ENCODE data around the gene OTUB2.

The OTUB2 gene

GRCh38 chr14:94043111-94043755 is 17.1 kb downstream of the OTUB2 start:
- Histone ChIP-seq H3K9ac (ENCODE audit: low read depth, low read length) (no peak overlapping the region), H3K36me3 (ENCODE audit: insufficient read depth, low read length) (peaks cover 47% of the 10 kb centered on the region), H3K4me1 (ENCODE audit: insufficient read depth, low read length) (no peaks in the 10 kb centered on the region), H3K4me3 (ENCODE audit: low read length) (no peak overlapping the region), H3K9me3 (ENCODE audit: insufficient read depth, low read depth, low read length) (no peaks in the 10 kb centered on the region), H3K27ac (ENCODE audit: low read depth, low read length) (no peak overlapping the region), H3K27me3 (ENCODE audit: insufficient read depth, low read length) (no peaks in the 10 kb centered on the region)
- 93% methylated on average over 13 of the region's 13 CpGs for WGBS

- no peak overlapping the region for H3K4me3 ChIP-seq (ENCODE audit: low read length)
- 95% methylated on average over 14 of the region's 14 CpGs for WGBS
- no peaks in the 10 kb centered on the region for H3K9me3 ChIP-seq (ENCODE audit: insufficient read depth, low read depth, low read length)
- H3K9ac ChIP-seq (ENCODE audit: low read depth, low read length): no peak overlapping the region
- H3K27me3 ChIP-seq (ENCODE audit: insufficient read depth, low read length): no peaks in the 10 kb centered on the region
- no peaks in the 10 kb centered on the region for H3K4me1 ChIP-seq (ENCODE audit: insufficient read depth, low read length)
- no peak overlapping the region for H3K27ac ChIP-seq (ENCODE audit: low read depth, low read length)
- peaks cover 53% of the 10 kb centered on the region for H3K36me3 ChIP-seq (ENCODE audit: insufficient read depth, low read length)
Measured at GRCh38 chr14:94043756-94044475, 17.8 kb downstream of the OTUB2 start.

- no peaks in the 10 kb centered on the region for H3K27me3 ChIP-seq (ENCODE audit: insufficient read depth, low read length)
- H3K9me3 ChIP-seq (ENCODE audit: insufficient read depth, low read depth, low read length): no peaks in the 10 kb centered on the region
- no peak overlapping the region for H3K9ac ChIP-seq (ENCODE audit: low read depth, low read length)
- peaks cover 58% of the 10 kb centered on the region for H3K36me3 ChIP-seq (ENCODE audit: insufficient read depth, low read length)
- no peaks in the 10 kb centered on the region for H3K4me1 ChIP-seq (ENCODE audit: insufficient read depth, low read length)
- H3K4me3 ChIP-seq (ENCODE audit: low read length): no peak overlapping the region
- H3K27ac ChIP-seq (ENCODE audit: low read depth, low read length): no peak overlapping the region
- WGBS: 95% methylated on average over 20 of the region's 20 CpGs
Measured at GRCh38 chr14:94044476-94045091, 18.4 kb downstream of the OTUB2 start.

- Histone ChIP-seq H3K4me3 (ENCODE audit: low read length) (no peak overlapping the region), H3K9me3 (ENCODE audit: insufficient read depth, low read depth, low read length) (no peaks in the 10 kb centered on the region), H3K4me1 (ENCODE audit: insufficient read depth, low read length) (no peaks in the 10 kb centered on the region), H3K36me3 (ENCODE audit: insufficient read depth, low read length) (peaks cover 63% of the 10 kb centered on the region), H3K27me3 (ENCODE audit: insufficient read depth, low read length) (no peaks in the 10 kb centered on the region), H3K27ac (ENCODE audit: low read depth, low read length) (no peak overlapping the region), H3K9ac (ENCODE audit: low read depth, low read length) (no peak overlapping the region)
- WGBS: 94% methylated on average over 8 of the region's 8 CpGs
Measured at GRCh38 chr14:94045101-94045500, 19.0 kb downstream of the OTUB2 start.

- 95% methylated on average over 19 of the region's 19 CpGs for WGBS
- H3K4me3 ChIP-seq (ENCODE audit: low read length): no peak overlapping the region
- no peaks in the 10 kb centered on the region for H3K27me3 ChIP-seq (ENCODE audit: insufficient read depth, low read length)
- H3K9me3 ChIP-seq (ENCODE audit: insufficient read depth, low read depth, low read length): no peaks in the 10 kb centered on the region
- H3K36me3 ChIP-seq (ENCODE audit: insufficient read depth, low read length): peaks cover 69% of the 10 kb centered on the region
- no peak overlapping the region for H3K27ac ChIP-seq (ENCODE audit: low read depth, low read length)
- H3K4me1 ChIP-seq (ENCODE audit: insufficient read depth, low read length): no peaks in the 10 kb centered on the region
- H3K9ac ChIP-seq (ENCODE audit: low read depth, low read length): no peak overlapping the region
Measured at GRCh38 chr14:94045563-94046345, 19.6 kb downstream of the OTUB2 start.

GRCh38 chr14:94046696-94047250 is 20.6 kb downstream of the OTUB2 start:
- no peaks in the 10 kb centered on the region for H3K9me3 ChIP-seq (ENCODE audit: insufficient read depth, low read depth, low read length)
- no peaks in the 10 kb centered on the region for H3K4me1 ChIP-seq (ENCODE audit: insufficient read depth, low read length)
- peaks cover 80% of the 10 kb centered on the region for H3K36me3 ChIP-seq (ENCODE audit: insufficient read depth, low read length)
- WGBS: 94% methylated on average over 7 of the region's 7 CpGs
- H3K4me3 ChIP-seq (ENCODE audit: low read length): no peak overlapping the region
- H3K27ac ChIP-seq (ENCODE audit: low read depth, low read length): no peak overlapping the region
- no peaks in the 10 kb centered on the region for H3K27me3 ChIP-seq (ENCODE audit: insufficient read depth, low read length)
- H3K9ac ChIP-seq (ENCODE audit: low read depth, low read length): no peak overlapping the region

- 95% methylated on average over 3 of the region's 3 CpGs for WGBS
Measured at GRCh38 chr14:94047581-94047980, 21.4 kb downstream of the OTUB2 start.

GRCh38 chr14:94048691-94049624 is 22.8 kb downstream of the OTUB2 start:
- no peak overlapping the region for H3K27ac ChIP-seq (ENCODE audit: low read depth, low read length)
- H3K27me3 ChIP-seq (ENCODE audit: insufficient read depth, low read length): no peaks in the 10 kb centered on the region
- no peak overlapping the region for H3K4me3 ChIP-seq (ENCODE audit: low read length)
- whole genome bisulfite sequencing: 92% methylated on average over 10 of the region's 10 CpGs
- no peaks in the 10 kb centered on the region for H3K9me3 ChIP-seq (ENCODE audit: insufficient read depth, low read depth, low read length)
- no peak overlapping the region for H3K9ac ChIP-seq (ENCODE audit: low read depth, low read length)
- H3K4me1 ChIP-seq (ENCODE audit: insufficient read depth, low read length): no peaks in the 10 kb centered on the region; the same call in 1 of the 2 replicates
- peaks cover 96% of the 10 kb centered on the region for H3K36me3 ChIP-seq (ENCODE audit: insufficient read depth, low read length)

More at GRCh38 chr14:94047581-94047980, 21.4 kb downstream of the OTUB2 start:
- H3K9ac ChIP-seq (ENCODE audit: low read depth, low read length): no peak overlapping the region
- H3K4me3 ChIP-seq (ENCODE audit: low read length): no peak overlapping the region
- H3K9me3 ChIP-seq (ENCODE audit: insufficient read depth, low read depth, low read length): no peaks in the 10 kb centered on the region
- H3K27me3 ChIP-seq (ENCODE audit: insufficient read depth, low read length): no peaks in the 10 kb centered on the region
- H3K36me3 ChIP-seq (ENCODE audit: insufficient read depth, low read length): peaks cover 88% of the 10 kb centered on the region
- H3K4me1 ChIP-seq (ENCODE audit: insufficient read depth, low read length): no peaks in the 10 kb centered on the region; the same call in 1 of the 2 replicates
- no peak overlapping the region for H3K27ac ChIP-seq (ENCODE audit: low read depth, low read length)

GRCh38 chr14:94049625-94050023 is 23.5 kb downstream of the OTUB2 start:
- Histone ChIP-seq H3K4me3 (ENCODE audit: low read length) (no peak overlapping the region), H3K27me3 (ENCODE audit: insufficient read depth, low read length) (no peaks in the 10 kb centered on the region), H3K27ac (ENCODE audit: low read depth, low read length) (no peak overlapping the region), H3K9me3 (ENCODE audit: insufficient read depth, low read depth, low read length) (no peaks in the 10 kb centered on the region), H3K36me3 (ENCODE audit: insufficient read depth, low read length) (peaks cover 96% of the 10 kb centered on the region), H3K4me1 (ENCODE audit: insufficient read depth, low read length) (no peaks in the 10 kb centered on the region; the same call in 1 of the 2 replicates), H3K9ac (ENCODE audit: low read depth, low read length) (no peak overlapping the region)
- WGBS: 94% methylated on average over 2 of the region's 2 CpGs
